H1 (cell line): ENCODE results near the gene ENDOU. TPM values are rescaled to one million over a fixed set of nuclear protein-coding genes. Genes with fewer than 3 reads are reported as not detected.

Experiments used
- ATF2 ChIP-seq: IDR thresholded peaks from 2 replicates; pipeline ENCODE4 v1.6.1; 2012; ENCODE audit warnings: low read length, inconsistent platforms
- CHD7 ChIP-seq: fragments of 300-600 bp; sonication (generic); IDR thresholded peaks from 2 replicates; pipeline ENCODE4 v1.7.1; 2012; ENCODE audit warnings: low read length, moderate library complexity, mild to moderate bottlenecking, inconsistent platforms; ENCODE audit not compliant: insufficient replicate concordance
- CTCF ChIP-seq, 3 experiments: IDR thresholded peaks; 1 replicate in 2 of 3; 2 replicates in 1 of 3; pipeline versions ENCODE4 v1.5.1 to v1.6.1; 2011; ENCODE audit warnings: low read length in 3 of 3, mild to moderate bottlenecking in 3 of 3, inconsistent platforms in 2 of 3, low read depth in 1 of 3, moderate library complexity in 1 of 3; ENCODE audit not compliant: insufficient read depth in 1 of 3; ENCODE audit errors: control extremely low read depth in 1 of 3
- SIN3A ChIP-seq, 2 experiments: IDR thresholded peaks in 1 of 2; conservative IDR thresholded peaks in 1 of 2; 2 replicates each; pipeline ENCODE4 v1.6.1; 2011 to 2012; ENCODE audit warnings: low read length in 2 of 2, improper control_type of control experiment in 1 of 2, low read depth in 1 of 2, mild to moderate bottlenecking in 1 of 2
- SP4 ChIP-seq: IDR thresholded peaks from 2 replicates; pipeline ENCODE4 v1.6.1; 2012; ENCODE audit warnings: low read length, inconsistent platforms
- SRF ChIP-seq: IDR thresholded peaks from 2 replicates; pipeline ENCODE4 v1.6.1; 2011; ENCODE audit warnings: mild to moderate bottlenecking, low read depth, low read length, moderate library complexity
- TAF7 ChIP-seq: optimal IDR thresholded peaks from 2 replicates; pipeline ENCODE3; 2011; ENCODE audit warnings: low read depth, mild to moderate bottlenecking, inconsistent platforms, low read length, moderate library complexity, borderline replicate concordance
- polyA plus RNA-seq, 7 experiments: library from polyadenylated mRNA; depleted of rRNA in 3 of 7; stranded (reverse) in 5 of 7; unstranded in 2 of 7; fragments of >200 nt in 5 of 7; fragments of 200-250 nt in 2 of 7; gene quantifications; 1 replicate in 5 of 7; 2 replicates in 1 of 7; 4 replicates in 1 of 7; pipeline versions ENCODE4 v1.2.1 to v1.2.3, GENCODE V29; 2011 to 2013; ENCODE audit warnings: missing spikeins in 2 of 7, mixed read lengths in 2 of 7
- total RNA-seq: library from RNA; stranded (reverse); fragmentation: NEBNext Ultra II Directional; extraction: Animal tissue kit (Norgen Biotek cat#: 25700); gene quantifications from 2 replicates; pipeline ENCODE4 v1.2.1, GENCODE V29; 2021

Gene ENDOU
- total and polyA plus RNA-seq, 2 of the 8 experiments (the other 6 are each of a cell fraction or from before 2014, with no cell fraction given): not detected

GRCh38 chr12:47754126-47754525 lies 28.8 kb upstream of the ENDOU start (continued):
- TF ChIP-seq CHD7 (no peak), SRF (no peak), SIN3A (conservative IDR thresholded peaks at IDR 0.05 in 1 of 2, IDR thresholded peaks at IDR 0.05 in 1 of 2; ENCODE audit: low read depth in 1 of 2, low read length in 2 of 2) (no peak), ATF2 (no peak), SP4 (no peak), TAF7 (no peak), CTCF (IDR thresholded peaks at IDR 0.05; ENCODE audit: control extremely low read depth in 1 of 3, insufficient read depth in 1 of 3, low read depth in 1 of 3, low read length in 3 of 3) (no peak)
- TF ChIP-seq, all 59 proteins: peak for 0
